NB4 (cell line): Measurements from ENCODE around the gene CDC42BPG.

ENCODE experiments used
- CTCF ChIP-seq: IDR thresholded peaks from one replicate; pipeline ENCODE4 v1.5.1; 2012; ENCODE audit warnings: low read depth, low read length
- MYC ChIP-seq: IDR thresholded peaks from 2 replicates; pipeline ENCODE4 v1.6.1; 2011; ENCODE audit warnings: low read depth, low read length
- POLR2A ChIP-seq: IDR thresholded peaks from 2 replicates; pipeline ENCODE4 v1.6.1; 2011; ENCODE audit warnings: mild to moderate bottlenecking; ENCODE audit not compliant: insufficient read length; ENCODE audit errors: extremely low read depth

GRCh38 chr11:64837887-64838351, 6.5 kb downstream of the CDC42BPG start:
- TF ChIP-seq CTCF = no peak
- TF ChIP-seq POLR2A = no peak
- no peak for TF ChIP-seq MYC
